GM13977 (cell line): ENCODE measurements around the gene LHFPL4.

ENCODE experiments used
- DNase-seq: peaks from one replicate; pipeline ENCODE4 v3.0.0; 2012; ENCODE audit warnings: low spot score
- CTCF ChIP-seq: IDR thresholded peaks from 2 replicates; pipeline ENCODE4 v1.5.1; 2012; ENCODE audit warnings: mild to moderate bottlenecking, control low read depth; ENCODE audit not compliant: insufficient read depth; ENCODE audit errors: extremely low read depth, missing control alignments
- in situ Hi-C: fragments of 300-500 bp; cut with MboI; formaldehyde crosslinking; loops from one replicate; pipeline ENCODE4 v1.12.0; 2022; ENCODE audit warnings: low sequenced_read_pairs, low pct_unique_long_range_greater_than_20kb, mixed read lengths, inconsistent platforms; ENCODE audit not compliant: unreplicated experiment

The LHFPL4 gene

GRCh38 chr3:9452417-9452816 is 101.2 kb downstream of the LHFPL4 start:
- no peak for TF ChIP-seq CTCF
- no peak for DNase-seq
- in situ Hi-C loops: no loop called here

DNA sequence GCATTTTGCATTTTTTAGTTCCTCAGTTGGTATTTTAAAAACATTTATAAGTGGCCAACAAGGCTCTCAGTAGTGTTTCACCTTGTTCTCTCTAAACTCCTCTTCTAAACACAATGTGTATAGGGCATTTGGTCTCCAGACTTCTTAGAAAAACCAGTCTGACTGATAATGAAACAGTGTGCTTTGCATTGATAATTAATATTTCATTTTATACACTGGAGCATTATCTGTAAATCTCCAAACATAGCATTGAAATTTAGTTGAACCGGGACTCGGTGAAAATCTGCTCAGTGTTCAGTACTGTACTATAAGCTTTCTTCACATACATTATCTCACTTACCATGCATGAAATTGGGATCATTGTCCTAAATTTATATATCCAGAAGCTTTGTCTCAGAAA is 102.6 kb downstream of the LHFPL4 start:
- in situ Hi-C loops: no loop called here
- DNase-seq: no peak
- TF ChIP-seq CTCF: no peak

- in situ Hi-C loops: no loop called here
- TF ChIP-seq CTCF: no peak
- no peak for DNase-seq
Observed at GRCh38 chr3:9450126-9450525, 103.5 kb downstream of the LHFPL4 start.

DNA sequence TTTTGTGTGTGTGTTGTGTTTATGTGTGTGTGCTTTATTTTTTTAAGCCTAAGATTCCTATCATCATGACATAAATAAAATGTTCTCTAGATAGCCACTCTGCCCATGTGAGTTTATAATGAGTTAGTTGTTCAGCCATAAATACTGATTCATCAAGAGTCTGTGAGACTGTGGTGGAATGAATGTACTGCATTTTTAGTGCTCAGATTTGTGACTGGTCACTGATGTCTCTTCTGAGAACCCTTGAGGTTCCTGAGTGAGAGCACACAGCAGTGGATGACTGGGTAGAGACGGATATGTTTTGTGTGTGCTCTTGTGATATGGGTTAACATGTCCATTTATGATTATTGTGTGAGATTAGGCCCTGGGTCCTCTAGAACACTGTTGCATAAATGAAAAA is 105.0 kb downstream of the LHFPL4 start:
- in situ Hi-C loops: no loop called here
- TF ChIP-seq CTCF: no peak
- DNase-seq: no peak
